Loucy (cell line): ENCODE results near the gene PRCP.
"Not testable (repeated sequence)": the region's sequence is repeated elsewhere in the genome, so short reads cannot be mapped to it uniquely, and the experiment has no call there.

ENCODE experiments used
- H2AFZ ChIP-seq: fragments of 200-600 bp; sonication (generic); 2 replicates; pipeline ENCODE4 v1.6.0; 2016; ENCODE audit warnings: antibody characterized with exemption, mild to moderate bottlenecking, low read length, moderate library complexity
- H3F3A ChIP-seq: fragments of 200-600 bp; 2 replicates; pipeline ENCODE4 v1.6.0; 2016; ENCODE audit warnings: antibody characterized with exemption, low read depth, mild to moderate bottlenecking
- H3K27me3 ChIP-seq: fragments of 200-600 bp; sonication (generic); 2 replicates; pipeline ENCODE4 v1.6.1; 2014; ENCODE audit warnings: low read length, mild to moderate bottlenecking; ENCODE audit not compliant: insufficient read depth, poor library complexity, severe bottlenecking
- H3K36me3 ChIP-seq: fragments of 200-600 bp; sonication (generic); 2 replicates; pipeline ENCODE4 v1.6.1; 2016; ENCODE audit warnings: low read length; ENCODE audit not compliant: insufficient read depth
- H3K4me1 ChIP-seq: fragments of 200-600 bp; sonication (generic); 2 replicates; pipeline ENCODE4 v1.5.1; 2014; ENCODE audit warnings: low read length, mild to moderate bottlenecking; ENCODE audit not compliant: insufficient read depth, poor library complexity, severe bottlenecking
- H3K4me2 ChIP-seq: fragments of 200-600 bp; sonication (generic); 2 replicates; pipeline ENCODE4 v1.6.0; 2014; ENCODE audit warnings: antibody characterized with exemption, low read length, low read depth, mild to moderate bottlenecking; ENCODE audit not compliant: poor library complexity, severe bottlenecking
- H3K4me3 ChIP-seq: fragments of 200-600 bp; sonication (generic); 2 replicates; pipeline ENCODE4 v1.5.1; 2014; ENCODE audit warnings: low read length, mild to moderate bottlenecking, mixed read lengths; ENCODE audit not compliant: poor library complexity, severe bottlenecking
- H3K79me2 ChIP-seq: fragments of 200-600 bp; sonication (generic); 2 replicates; pipeline ENCODE4 v1.6.1; 2014; ENCODE audit warnings: low read length; ENCODE audit not compliant: insufficient read depth
- H3K9ac ChIP-seq: fragments of 200-600 bp; sonication (generic); 2 replicates; pipeline ENCODE4 v1.6.0; 2014; ENCODE audit warnings: mild to moderate bottlenecking, low read depth, low read length, moderate library complexity; ENCODE audit not compliant: poor library complexity, severe bottlenecking
- H3K9me2 ChIP-seq: fragments of 200-600 bp; sonication (generic); replicated peaks from 2 replicates; pipeline ENCODE4 v1.6.1; 2016; ENCODE audit warnings: low read depth, low read length, mixed read lengths
- H3K9me3 ChIP-seq: fragments of 200-600 bp; sonication (generic); 2 replicates; pipeline ENCODE4 v1.6.1; 2014; ENCODE audit warnings: mild to moderate bottlenecking, antibody characterized with exemption, low read length, low read depth; ENCODE audit not compliant: insufficient read depth
- H4K20me1 ChIP-seq: fragments of 200-600 bp; sonication (generic); 2 replicates; pipeline ENCODE4 v1.6.0; 2014; ENCODE audit warnings: antibody characterized with exemption, low read length, mild to moderate bottlenecking; ENCODE audit not compliant: insufficient read depth, poor library complexity, severe bottlenecking
- EZH2phosphoT487 ChIP-seq: fragments of 200-600 bp; IDR thresholded peaks from 2 replicates; pipeline ENCODE4 v1.6.1; 2018; ENCODE audit warnings: antibody characterized with exemption, mild to moderate bottlenecking, moderate library complexity, borderline replicate concordance
- TF ChIP-seq, protein P1 (sequence below): fragments of 200-600 bp; sonication (generic); conservative IDR thresholded peaks from 2 replicates; pipeline ENCODE4 v1.5.1; 2014; ENCODE audit warnings: mild to moderate bottlenecking, antibody characterized with exemption, low read length

The PRCP gene

DNA sequence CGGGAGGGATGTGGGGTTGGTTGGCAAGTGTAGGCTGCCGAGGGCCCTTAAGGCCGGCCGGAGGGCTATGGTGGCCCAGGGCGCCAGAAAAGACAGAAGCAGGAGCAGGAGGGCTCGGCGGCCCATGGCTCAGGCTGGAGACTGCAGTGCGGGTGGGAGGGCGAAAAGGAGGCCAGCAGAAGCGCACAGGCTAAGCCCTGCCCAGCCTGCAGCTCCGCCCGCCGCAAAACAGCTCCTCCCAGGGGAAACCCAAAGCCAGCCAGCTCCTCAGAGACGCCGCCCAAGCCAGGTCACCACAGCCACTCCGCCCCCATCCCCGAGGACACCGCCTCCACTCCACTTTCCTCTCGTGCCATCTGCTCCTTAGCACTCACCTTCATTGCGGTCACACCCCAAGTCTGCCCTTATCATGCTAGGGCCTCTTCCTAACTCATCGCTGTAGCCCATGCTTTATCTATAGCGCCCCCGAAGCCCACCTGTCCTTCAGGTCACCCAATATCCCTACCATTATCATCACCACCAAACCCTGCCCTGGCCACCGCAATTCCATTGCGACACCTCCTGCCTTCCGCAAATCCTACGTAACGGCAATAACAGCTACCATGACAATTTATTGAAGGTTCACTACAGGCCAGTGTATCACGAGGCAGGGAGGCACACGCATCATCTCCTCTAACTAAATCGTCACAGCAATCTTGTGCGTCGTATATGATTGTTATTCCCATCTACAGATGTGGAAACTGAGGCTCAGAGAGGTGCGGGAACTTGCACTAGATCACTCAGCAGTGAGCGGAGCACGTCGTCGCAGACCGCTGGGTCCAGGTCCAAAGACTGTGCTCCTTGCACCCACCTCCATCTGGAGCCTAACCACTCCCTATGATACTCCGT, at the start of gene PRCP:
PRCP (minus strand) TSS at position 154 of the 888 bp plus-strand sequence; CDS start at position 126, 28 bp downstream.
- Histone ChIP-seq H4K20me1 (no peaks in the 10 kb centered on the region), H3K9me2 (no peaks in the 10 kb centered on the region), H3K9ac (no peak within 1 kb of the TSS), H3K36me3 (no peaks in the 10 kb centered on the region), H3K9me3 (no peaks in the 10 kb centered on the region), H3K27me3 (no peaks in the 10 kb centered on the region), H3K4me2 (no peak within 1 kb of the TSS), H3K4me1 (no peaks in the 10 kb centered on the region), H3K4me3 (no peak within 1 kb of the TSS), H2AFZ (no peak within 1 kb of the TSS), H3K79me2 (no peaks in the 10 kb centered on the region), H3F3A (no peaks in the 10 kb centered on the region)
- TF ChIP-seq EZH2phosphoT487, result no peak
- TF ChIP-seq, protein P1, sequence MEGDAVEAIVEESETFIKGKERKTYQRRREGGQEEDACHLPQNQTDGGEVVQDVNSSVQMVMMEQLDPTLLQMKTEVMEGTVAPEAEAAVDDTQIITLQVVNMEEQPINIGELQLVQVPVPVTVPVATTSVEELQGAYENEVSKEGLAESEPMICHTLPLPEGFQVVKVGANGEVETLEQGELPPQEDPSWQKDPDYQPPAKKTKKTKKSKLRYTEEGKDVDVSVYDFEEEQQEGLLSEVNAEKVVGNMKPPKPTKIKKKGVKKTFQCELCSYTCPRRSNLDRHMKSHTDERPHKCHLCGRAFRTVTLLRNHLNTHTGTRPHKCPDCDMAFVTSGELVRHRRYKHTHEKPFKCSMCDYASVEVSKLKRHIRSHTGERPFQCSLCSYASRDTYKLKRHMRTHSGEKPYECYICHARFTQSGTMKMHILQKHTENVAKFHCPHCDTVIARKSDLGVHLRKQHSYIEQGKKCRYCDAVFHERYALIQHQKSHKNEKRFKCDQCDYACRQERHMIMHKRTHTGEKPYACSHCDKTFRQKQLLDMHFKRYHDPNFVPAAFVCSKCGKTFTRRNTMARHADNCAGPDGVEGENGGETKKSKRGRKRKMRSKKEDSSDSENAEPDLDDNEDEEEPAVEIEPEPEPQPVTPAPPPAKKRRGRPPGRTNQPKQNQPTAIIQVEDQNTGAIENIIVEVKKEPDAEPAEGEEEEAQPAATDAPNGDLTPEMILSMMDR, result no peak

DNA sequence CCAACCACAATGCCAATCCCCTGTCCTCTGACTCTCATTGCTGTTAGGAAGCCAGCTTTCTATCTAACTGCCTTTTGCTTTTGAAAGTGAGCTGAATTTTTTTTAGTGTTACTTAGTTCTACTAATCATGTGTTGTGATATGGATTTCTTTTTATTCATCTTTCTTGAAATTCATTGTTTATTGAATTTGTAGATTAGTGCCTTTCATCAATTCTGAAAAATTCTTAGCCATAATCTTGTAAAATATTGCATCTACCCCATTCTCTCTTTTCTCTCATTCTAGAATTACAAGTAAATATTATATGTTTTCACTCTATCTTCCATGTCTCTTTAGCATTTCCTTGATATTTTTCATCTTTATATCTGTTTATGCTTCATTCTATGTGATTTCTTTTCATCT, 49.1 kb upstream of the PRCP start:
- no peak overlapping the region for H3K9ac ChIP-seq
- H3K4me2 ChIP-seq, result no peak overlapping the region
- no peaks in the 10 kb centered on the region for H4K20me1 ChIP-seq
- no peaks in the 10 kb centered on the region for H3K9me2 ChIP-seq
- H3K4me1 ChIP-seq, result no peaks in the 10 kb centered on the region
- TF ChIP-seq, protein P1, result no peak
- no peak for TF ChIP-seq EZH2phosphoT487
- no peaks in the 10 kb centered on the region for H3K36me3 ChIP-seq
- H3F3A ChIP-seq, result no peaks in the 10 kb centered on the region; the same call in 1 of the 2 replicates
- H3K27me3 ChIP-seq, result no peaks in the 10 kb centered on the region
- H3K9me3 ChIP-seq, result peaks cover 5% of the 10 kb centered on the region; the same call in 1 of the 2 replicates
- no peak overlapping the region for H2AFZ ChIP-seq
- H3K4me3 ChIP-seq, result no peak overlapping the region
- no peaks in the 10 kb centered on the region for H3K79me2 ChIP-seq

DNA sequence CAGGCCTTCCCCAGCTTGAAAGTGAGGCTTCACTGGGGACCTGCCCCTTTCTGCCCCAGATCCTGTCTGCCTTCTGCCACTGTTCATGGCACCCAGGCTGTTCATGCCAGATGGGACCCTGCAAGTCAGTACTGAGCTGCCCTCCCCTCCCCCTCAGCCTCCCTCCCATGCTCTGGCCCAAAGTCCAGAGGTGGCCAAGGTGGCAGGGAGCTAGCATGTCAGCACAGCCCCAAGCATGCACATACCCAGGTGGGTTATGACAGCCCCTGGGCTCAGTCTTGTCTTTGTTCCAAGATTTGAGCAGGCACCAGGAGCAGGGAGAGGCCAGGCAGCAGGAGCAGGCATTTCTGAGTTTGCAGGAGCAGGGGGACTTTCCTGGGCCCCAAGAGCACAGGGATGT, 45.5 kb upstream of the PRCP start:
- Histone ChIP-seq H3K4me3 (no peak overlapping the region), H3K9me2 (no peaks in the 10 kb centered on the region), H2AFZ (no peak overlapping the region), H3K9me3 (peaks cover 5% of the 10 kb centered on the region; the same call in 1 of the 2 replicates), H3K4me1 (peaks cover 11% of the 10 kb centered on the region), H3K36me3 (no peaks in the 10 kb centered on the region), H3F3A (no peaks in the 10 kb centered on the region; the same call in 1 of the 2 replicates), H3K4me2 (no peak overlapping the region), H3K27me3 (no peaks in the 10 kb centered on the region), H4K20me1 (no peaks in the 10 kb centered on the region), H3K79me2 (no peaks in the 10 kb centered on the region), H3K9ac (no peak overlapping the region)
- TF ChIP-seq EZH2phosphoT487, result no peak
- TF ChIP-seq, protein P1, result no peak

- not testable (repeated sequence) for H3K4me3 ChIP-seq, H3K27me3 ChIP-seq, H3F3A ChIP-seq, H3K9me3 ChIP-seq, H3K36me3 ChIP-seq, H2AFZ ChIP-seq, H3K79me2 ChIP-seq, H3K4me2 ChIP-seq, H3K9me2 ChIP-seq, H3K9ac ChIP-seq, H4K20me1 ChIP-seq
- H3K4me1 ChIP-seq, result peaks cover 12% of the 10 kb centered on the region
These were observed 44.8 kb upstream of the PRCP start for GRCh38 chr11:82945041-82945440.
